K562 treated with DMSO at 1 percent for 4 hours (cell line): ENCODE results near the gene ZC3H7A. TPM values are rescaled to one million over a fixed set of nuclear protein-coding genes. Genes with fewer than 3 reads are reported as not detected.

Experiments
- total RNA-seq: library from RNA; unstranded; fragments of 300-600 nt; gene quantifications from 2 replicates; pipeline ENCODE4 v1.2.3, GENCODE V29; 2022; ENCODE audit not compliant: insufficient read depth

Gene ZC3H7A, protein sequence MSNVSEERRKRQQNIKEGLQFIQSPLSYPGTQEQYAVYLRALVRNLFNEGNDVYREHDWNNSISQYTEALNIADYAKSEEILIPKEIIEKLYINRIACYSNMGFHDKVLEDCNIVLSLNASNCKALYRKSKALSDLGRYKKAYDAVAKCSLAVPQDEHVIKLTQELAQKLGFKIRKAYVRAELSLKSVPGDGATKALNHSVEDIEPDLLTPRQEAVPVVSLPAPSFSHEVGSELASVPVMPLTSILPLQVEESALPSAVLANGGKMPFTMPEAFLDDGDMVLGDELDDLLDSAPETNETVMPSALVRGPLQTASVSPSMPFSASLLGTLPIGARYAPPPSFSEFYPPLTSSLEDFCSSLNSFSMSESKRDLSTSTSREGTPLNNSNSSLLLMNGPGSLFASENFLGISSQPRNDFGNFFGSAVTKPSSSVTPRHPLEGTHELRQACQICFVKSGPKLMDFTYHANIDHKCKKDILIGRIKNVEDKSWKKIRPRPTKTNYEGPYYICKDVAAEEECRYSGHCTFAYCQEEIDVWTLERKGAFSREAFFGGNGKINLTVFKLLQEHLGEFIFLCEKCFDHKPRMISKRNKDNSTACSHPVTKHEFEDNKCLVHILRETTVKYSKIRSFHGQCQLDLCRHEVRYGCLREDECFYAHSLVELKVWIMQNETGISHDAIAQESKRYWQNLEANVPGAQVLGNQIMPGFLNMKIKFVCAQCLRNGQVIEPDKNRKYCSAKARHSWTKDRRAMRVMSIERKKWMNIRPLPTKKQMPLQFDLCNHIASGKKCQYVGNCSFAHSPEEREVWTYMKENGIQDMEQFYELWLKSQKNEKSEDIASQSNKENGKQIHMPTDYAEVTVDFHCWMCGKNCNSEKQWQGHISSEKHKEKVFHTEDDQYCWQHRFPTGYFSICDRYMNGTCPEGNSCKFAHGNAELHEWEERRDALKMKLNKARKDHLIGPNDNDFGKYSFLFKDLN
- 24.2 and 29.3 TPM in 2 replicates for total RNA-seq

DNA sequence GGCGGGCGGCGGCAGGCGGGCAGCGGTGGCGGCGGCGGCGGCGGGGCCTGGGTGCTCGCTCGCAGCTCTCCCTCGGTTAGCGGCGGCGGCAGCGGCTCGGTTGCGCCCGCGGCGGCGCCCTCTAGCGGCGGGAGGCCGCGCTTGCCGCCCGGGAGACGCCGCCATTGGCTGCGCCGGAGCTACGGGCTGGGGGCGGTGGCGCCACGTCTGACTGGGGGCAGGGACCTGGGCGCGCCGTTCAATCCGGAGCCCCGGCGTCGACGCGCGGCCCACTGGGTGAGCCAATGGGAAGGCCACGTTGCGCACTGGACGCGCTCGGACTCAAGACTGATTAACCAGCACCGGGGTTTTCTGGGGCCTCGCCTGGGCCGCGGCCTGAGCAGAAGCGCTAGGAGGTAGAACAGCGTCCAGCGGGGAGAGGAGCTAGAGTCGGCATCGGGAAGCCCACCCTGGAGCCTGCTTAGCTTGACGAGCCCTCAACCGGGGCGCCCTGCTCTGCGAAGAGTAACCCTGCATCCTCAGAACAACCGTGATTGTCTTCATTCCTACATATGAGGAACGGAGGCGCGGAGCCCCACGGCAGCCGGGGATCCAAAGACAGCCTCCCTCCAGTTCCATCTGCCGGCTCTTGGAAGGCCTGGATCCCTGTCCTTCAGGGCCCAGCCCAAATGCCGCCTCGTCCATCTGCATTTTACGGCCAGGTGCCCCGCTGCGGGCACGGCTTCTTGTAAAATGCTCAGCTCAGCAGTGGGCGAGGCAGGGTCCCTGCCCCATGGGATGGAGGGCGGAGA lies at the start of gene ZC3H7A:
Gene ZC3H7A (minus strand): TSS at position 93 of the 791 bp plus-strand sequence. CDS start 14,904 bp downstream, outside the sequence.

DNA sequence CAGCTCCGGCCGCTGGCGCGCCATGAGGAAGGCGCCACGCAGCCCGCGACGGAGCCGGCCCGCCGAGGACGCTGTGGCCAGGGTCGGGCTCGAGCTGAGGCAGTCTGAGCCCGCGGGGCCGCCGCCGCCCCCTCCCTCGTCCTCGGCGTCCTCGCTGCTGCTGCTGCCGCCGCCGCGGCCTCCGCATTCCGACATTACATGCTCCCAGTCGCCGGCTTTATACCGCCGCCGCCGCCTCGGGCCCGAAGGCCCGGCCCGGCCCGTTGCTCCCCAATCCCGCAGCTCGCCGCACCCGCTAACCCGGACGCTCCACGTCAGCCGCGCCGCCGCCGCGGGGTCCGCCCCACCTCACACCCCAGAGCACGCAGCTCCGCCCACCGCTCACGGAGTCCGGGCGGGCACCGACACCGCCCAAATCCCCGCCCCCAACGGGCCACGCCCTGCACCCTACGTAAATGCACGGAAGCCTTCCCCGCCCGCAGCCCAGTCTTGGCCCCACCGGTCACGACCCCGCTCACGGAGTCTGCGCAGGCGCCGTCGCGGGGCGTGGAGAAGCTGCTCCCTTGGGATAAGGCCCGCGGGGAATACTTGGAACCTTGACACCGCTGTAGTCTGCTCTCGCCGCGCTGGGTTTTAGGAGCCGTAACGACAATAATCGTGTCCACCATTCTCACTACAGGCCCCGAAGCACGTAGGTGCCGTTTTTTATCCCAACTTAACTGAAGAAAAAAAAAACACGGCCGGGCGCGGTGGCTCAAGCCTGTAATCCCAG lies 54.3 kb downstream of the ZC3H7A start, which contains the start of gene TXNDC11:
Gene TXNDC11 (minus strand): TSS at position 322 of the 772 bp plus-strand sequence. CDS start 127 bp downstream, at position 195.

Other genes starting within 250 kb of the ZC3H7A start
- 51.2 and 51.8 TPM in 2 replicates for gene LITAF, start 210.3 kb downstream of the ZC3H7A start, total RNA-seq
- gene SNN, start 128.8 kb downstream of the ZC3H7A start, total RNA-seq: 3.7 and 4.3 TPM in 2 replicates
- gene TXNDC11, start 54.4 kb downstream of the ZC3H7A start, total RNA-seq: 58.7 and 71.7 TPM in 2 replicates
- gene RSL1D1, start 54.3 kb upstream of the ZC3H7A start, total RNA-seq: 95.1 and 96.6 TPM in 2 replicates
- gene GSPT1, start 118.7 kb upstream of the ZC3H7A start, total RNA-seq: 68.2 and 75.6 TPM in 2 replicates
- gene NPIPB2, start 144.8 kb upstream of the ZC3H7A start, total RNA-seq: not detected in 2 replicates
- not detected in 2 replicates for gene TNFRSF17, start 168.0 kb upstream of the ZC3H7A start, total RNA-seq
- 19.0 and 21.5 TPM in 2 replicates for gene SNX29, start 179.5 kb upstream of the ZC3H7A start, total RNA-seq